ENCODE results near the gene DRG2.

DNA sequence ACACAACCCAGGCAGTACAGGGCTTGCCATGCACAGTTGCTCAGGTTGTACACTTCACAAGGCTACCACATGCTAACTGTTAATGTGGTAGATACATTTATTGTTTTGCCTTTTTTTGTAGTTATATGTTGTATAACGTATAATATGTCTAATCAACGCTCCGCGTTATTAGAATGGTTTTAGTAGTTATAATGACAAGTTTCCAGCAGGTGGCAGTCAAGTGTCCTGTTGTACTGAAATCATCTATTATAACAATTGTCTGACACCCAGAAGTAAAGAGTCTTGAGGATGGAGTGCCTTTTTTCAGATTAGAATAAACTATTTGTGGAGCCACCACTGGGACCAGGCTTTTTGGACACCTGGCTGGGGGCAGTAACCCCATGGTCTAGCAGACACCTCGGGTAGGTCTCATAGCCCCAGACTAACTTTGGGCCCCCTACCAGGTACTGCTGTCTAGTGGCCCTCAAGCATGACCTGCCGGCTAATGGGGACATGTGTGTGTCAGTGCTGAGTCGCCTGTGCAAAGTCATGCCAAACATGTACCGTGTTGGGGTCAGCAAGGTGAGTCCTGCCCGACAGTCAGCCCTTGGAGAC, 53.6 kb downstream of the DRG2 start:
- TF ChIP-seq, protein P1, sequence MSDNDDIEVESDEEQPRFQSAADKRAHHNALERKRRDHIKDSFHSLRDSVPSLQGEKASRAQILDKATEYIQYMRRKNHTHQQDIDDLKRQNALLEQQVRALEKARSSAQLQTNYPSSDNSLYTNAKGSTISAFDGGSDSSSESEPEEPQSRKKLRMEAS (IDR thresholded peaks at IDR 0.05; ENCODE audit: insufficient read depth, insufficient read length): no peak
- TF ChIP-seq, protein P2, sequence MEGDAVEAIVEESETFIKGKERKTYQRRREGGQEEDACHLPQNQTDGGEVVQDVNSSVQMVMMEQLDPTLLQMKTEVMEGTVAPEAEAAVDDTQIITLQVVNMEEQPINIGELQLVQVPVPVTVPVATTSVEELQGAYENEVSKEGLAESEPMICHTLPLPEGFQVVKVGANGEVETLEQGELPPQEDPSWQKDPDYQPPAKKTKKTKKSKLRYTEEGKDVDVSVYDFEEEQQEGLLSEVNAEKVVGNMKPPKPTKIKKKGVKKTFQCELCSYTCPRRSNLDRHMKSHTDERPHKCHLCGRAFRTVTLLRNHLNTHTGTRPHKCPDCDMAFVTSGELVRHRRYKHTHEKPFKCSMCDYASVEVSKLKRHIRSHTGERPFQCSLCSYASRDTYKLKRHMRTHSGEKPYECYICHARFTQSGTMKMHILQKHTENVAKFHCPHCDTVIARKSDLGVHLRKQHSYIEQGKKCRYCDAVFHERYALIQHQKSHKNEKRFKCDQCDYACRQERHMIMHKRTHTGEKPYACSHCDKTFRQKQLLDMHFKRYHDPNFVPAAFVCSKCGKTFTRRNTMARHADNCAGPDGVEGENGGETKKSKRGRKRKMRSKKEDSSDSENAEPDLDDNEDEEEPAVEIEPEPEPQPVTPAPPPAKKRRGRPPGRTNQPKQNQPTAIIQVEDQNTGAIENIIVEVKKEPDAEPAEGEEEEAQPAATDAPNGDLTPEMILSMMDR (IDR thresholded peaks at IDR 0.05; ENCODE audit: extremely low read depth in 1 of 2, insufficient read depth in 1 of 2, low read depth in 1 of 2, low read length in 2 of 2): peak; percentile 38 to 42
- TF ChIP-seq JUN (IDR thresholded peaks at IDR 0.05; ENCODE audit: borderline replicate concordance, insufficient read depth, insufficient read length, low read depth) (no peak), EZH2 (IDR thresholded peaks at IDR 0.05; ENCODE audit: borderline replicate concordance, low read depth, low read length, severe bottlenecking) (no peak), MYC (IDR thresholded peaks at IDR 0.05; ENCODE audit: low read depth, low read length) (no peak), GATA2 (IDR thresholded peaks at IDR 0.05; ENCODE audit: insufficient read depth, insufficient read length, low read depth, low read length) (no peak), POLR2A (IDR thresholded peaks at IDR 0.05; ENCODE audit: low read depth, low read length) (no peak), POLR2AphosphoS5 (IDR thresholded peaks at IDR 0.05; ENCODE audit: insufficient read depth, low read depth, low read length) (no peak)
